ENCODE data around the gene NAXE.
"Not testable (repeated sequence)": the region's sequence is repeated elsewhere in the genome, so short reads cannot be mapped to it uniquely, and the experiment has no call there.

The NAXE gene

GRCh38 chr1:156594190-156594589 is 2.6 kb downstream of the NAXE start:
- DNase-seq: no peak

- DNase-seq: no peak
These were observed 3.4 kb downstream of the NAXE start for GRCh38 chr1:156595016-156595415.

- no peak for DNase-seq
These were observed 4.8 kb downstream of the NAXE start for GRCh38 chr1:156596426-156596825.

- no peak for DNase-seq
These were observed 6.5 kb downstream of the NAXE start for GRCh38 chr1:156598125-156598524.

GRCh38 chr1:156598731-156599432 is 7.3 kb downstream of the NAXE start:
- DNase-seq: no peak

GRCh38 chr1:156599811-156600210 is 8.2 kb downstream of the NAXE start:
- no peak for DNase-seq

- DNase-seq: no peak
These were observed 9.2 kb downstream of the NAXE start for GRCh38 chr1:156600733-156601121.

GRCh38 chr1:156601122-156601830 is 9.7 kb downstream of the NAXE start, which contains the start of gene GPATCH4:
GPATCH4 (minus strand) TSS chr1:156601479.
- DNase-seq: peak; percentile 51

- DNase-seq: no peak
These were observed 10.3 kb downstream of the NAXE start for GRCh38 chr1:156601892-156602291.

GRCh38 chr1:156602557-156602993 is 11.0 kb downstream of the NAXE start:
- no peak for DNase-seq

GRCh38 chr1:156607344-156607743 is 15.8 kb downstream of the NAXE start:
- not testable (repeated sequence) for DNase-seq

- DNase-seq: no peak
These were observed 16.6 kb downstream of the NAXE start for GRCh38 chr1:156608036-156608674.

GRCh38 chr1:156608981-156609380 is 17.4 kb downstream of the NAXE start:
- DNase-seq: no peak

GRCh38 chr1:156610072-156610471 is 18.5 kb downstream of the NAXE start:
- DNase-seq: not testable (repeated sequence)

GRCh38 chr1:156612666-156613065 is 21.1 kb downstream of the NAXE start:
- DNase-seq: no peak

- no peak for DNase-seq
These were observed 24.4 kb downstream of the NAXE start for GRCh38 chr1:156615946-156616345.

- DNase-seq: no peak
These were observed 24.9 kb downstream of the NAXE start for GRCh38 chr1:156616463-156616862.

- no peak for DNase-seq
These were observed 27.4 kb downstream of the NAXE start, which contains the start of gene HAPLN2 for GRCh38 chr1:156618853-156619581. HAPLN2 (plus strand) TSS chr1:156619415; CDS start chr1:156623491, 4,076 bp downstream.

GRCh38 chr1:156619582-156619955 is 28.0 kb downstream of the NAXE start:
- no peak for DNase-seq

- DNase-seq: no peak
These were observed 31.2 kb downstream of the NAXE start for GRCh38 chr1:156622581-156623297.

- DNase-seq: no peak
These were observed 32.6 kb downstream of the NAXE start for GRCh38 chr1:156623946-156624813.
